ENCODE measurements around the gene CPM. TPM values are rescaled to one million over a fixed set of nuclear protein-coding genes. Genes with fewer than 3 reads are reported as not detected.

The CPM gene
- total and polyA plus RNA-seq, 10 of the 15 experiments (the other 5 are each of a cell fraction or from before 2014, with no cell fraction given), result 0.06 to 1.7 (median 0.41) TPM

GRCh38 chr12:68835333-68835908, 97.5 kb downstream of the CPM start:
- Histone ChIP-seq H3K4me2 (ENCODE audit: control insufficient read depth, insufficient read depth) (no peak overlapping the region), H3K9me3 (replicated peaks; ENCODE audit: control insufficient read depth, insufficient read depth, low read length) (no peaks in the 10 kb centered on the region), H2AFZ (ENCODE audit: control insufficient read depth, low read depth, low read length) (no peak overlapping the region), H3K27ac (ENCODE audit: control insufficient read depth, insufficient read depth) (no peak overlapping the region), H4K20me1 (ENCODE audit: control insufficient read depth, insufficient read depth) (peaks cover 8% of the 10 kb centered on the region), H3K4me1 (ENCODE audit: control insufficient read depth, insufficient read depth, low read length) (no peaks in the 10 kb centered on the region), H3K36me3 (ENCODE audit: control insufficient read depth in 2 of 2, insufficient read depth in 2 of 2, low read length in 1 of 2) (peaks cover 18 to 48% of the 10 kb centered on the region in 2 experiments), H3K9ac (ENCODE audit: control insufficient read depth, insufficient read depth, low read length) (no peak overlapping the region), H3K27me3 (replicated peaks in 1 of 2; ENCODE audit: control insufficient read depth in 2 of 2, insufficient read depth in 2 of 2, low read length in 1 of 2) (no peaks in the 10 kb centered on the region), H3K79me2 (ENCODE audit: control insufficient read depth, insufficient read depth, low read length) (no peaks in the 10 kb centered on the region; the same call in none of the 2 replicates), H3K4me3 (no peak overlapping the region)
- POLR2A ChIA-PET, result interaction anchor here (1.4 kb wide), 1 partner anchor 23 kb away, joined by 4 read pairs; no protein-coding TSS in a partner anchor
- CTCF ChIA-PET, result no interaction called here
- intact Hi-C loops (cut with micrococcal nuclease; ENCODE audit: unreplicated experiment), result no loop called here
- BruUV-seq (replicated peaks), result TSS peak; percentile 4
- DNase-seq (ENCODE audit: low read depth, low spot score) (no peak), FAIRE-seq (no peak), ATAC-seq (no peak)
- RAD21 ChIA-PET (ENCODE audit: unreplicated experiment), result no interaction called here
- TF ChIP-seq POLR2AphosphoS5 (IDR thresholded peaks at IDR 0.05; ENCODE audit: low read length) (peak; percentile 85), FOS (IDR thresholded peaks at IDR 0.05; ENCODE audit: borderline replicate concordance, extremely low read depth, insufficient read length) (no peak), POLR2AphosphoS2 (IDR thresholded peaks at IDR 0.05; ENCODE audit: low read depth, low read length) (no peak), MEF2A (IDR thresholded peaks at IDR 0.05; ENCODE audit: insufficient read depth, low read depth, low read length) (no peak), BHLHE40 (IDR thresholded peaks at IDR 0.05; ENCODE audit: borderline replicate concordance in 1 of 2, low read depth in 2 of 2, low read length in 1 of 2) (no peak), JUNB (IDR thresholded peaks at IDR 0.05) (no peak), ZNF24 (IDR thresholded peaks at IDR 0.05) (no peak), POLR2A (IDR thresholded peaks at IDR 0.05; ENCODE audit: low read depth, low read length) (peak; percentile 75), MLLT1 (IDR thresholded peaks at IDR 0.05) (no peak), EGR1 (IDR thresholded peaks at IDR 0.05; ENCODE audit: borderline replicate concordance in 1 of 2, low read depth in 2 of 2, low read length in 2 of 2) (no peak), POU2F2 (IDR thresholded peaks at IDR 0.05; ENCODE audit: borderline replicate concordance, low read depth, low read length) (0 out of 3 replicates have a peak, but pooled peaks have one; percentile 35), BACH1 (IDR thresholded peaks at IDR 0.05; ENCODE audit: borderline replicate concordance) (peak; percentile 50; the same call in 1 of the 2 replicates), ESRRA (IDR thresholded peaks at IDR 0.05; ENCODE audit: low read length) (no peak)
- SMC1A ChIA-PET (ENCODE audit: uncharacterized antibody, unreplicated experiment), result no interaction called here
- in situ Hi-C loops (cut with MboI), result no loop called here
- whole genome bisulfite sequencing (ENCODE audit: insufficient coverage, insufficient replicate concordance, low lambda C conversion rate, missing lambda C conversion rate), result 93% methylated on average over 10 of the region's 10 CpGs

All from GM12878 (cell line).